HepG2 (cell line): ENCODE data around the gene KATNAL2. TPM values are rescaled to one million over a fixed set of nuclear protein-coding genes. Genes with fewer than 3 reads are reported as not detected.

Source experiments
- AGO2 ChIP-seq: fragments of 200-400 bp; formaldehyde crosslinking; optimal IDR thresholded peaks from 2 replicates; pipeline ENCODE3; 2017; ENCODE audit warnings: mild to moderate bottlenecking, low read depth, low read length, moderate library complexity
- PPARG ChIP-seq: conservative IDR thresholded peaks from 2 replicates; pipeline ENCODE4 v1.6.1; 2016; ENCODE audit warnings: missing biosample characterization, missing genetic modification reagents
- RARA ChIP-seq: IDR thresholded peaks from 2 replicates; pipeline ENCODE4 v1.6.1; 2016; ENCODE audit warnings: missing genetic modification reagents, missing compliant biosample characterization
- SIN3B ChIP-seq: fragments of 150-350 bp; IDR thresholded peaks from 2 replicates; pipeline ENCODE4 v1.6.1; 2014; ENCODE audit warnings: low read length
- U2AF1 ChIP-seq: fragments of 200-400 bp; formaldehyde crosslinking; optimal IDR thresholded peaks from 2 replicates; pipeline ENCODE3; 2017; ENCODE audit warnings: mild to moderate bottlenecking, low read depth, low read length
- XBP1 ChIP-seq: sonication (generic); formaldehyde crosslinking; IDR thresholded peaks from 2 replicates; pipeline ENCODE4 v1.5.0; 2020; ENCODE audit warnings: missing genetic modification reagents
- ZNF232 ChIP-seq: sonication (generic); formaldehyde crosslinking; IDR thresholded peaks from 2 replicates; pipeline ENCODE4 v1.4.0; 2020; ENCODE audit warnings: missing genetic modification reagents, borderline replicate concordance
- ZNF335 ChIP-seq: sonication (generic); formaldehyde crosslinking; IDR thresholded peaks from 2 replicates; pipeline ENCODE4 v1.4.0; 2020; ENCODE audit warnings: missing genetic modification reagents
- ZNF619 ChIP-seq: sonication (generic); formaldehyde crosslinking; IDR thresholded peaks from 2 replicates; pipeline ENCODE4 v1.4.0; 2020; ENCODE audit warnings: mild to moderate bottlenecking, missing genetic modification reagents
- ZNF768 ChIP-seq: sonication (generic); formaldehyde crosslinking; IDR thresholded peaks from 2 replicates; pipeline ENCODE4 v1.4.0; 2020; ENCODE audit warnings: missing genetic modification reagents
- ZNF777 ChIP-seq: sonication (generic); formaldehyde crosslinking; IDR thresholded peaks from 2 replicates; pipeline ENCODE4 v1.4.0; 2020; ENCODE audit warnings: missing genetic modification reagents
- ZNF878 ChIP-seq: sonication (generic); formaldehyde crosslinking; IDR thresholded peaks from 2 replicates; pipeline ENCODE4 v1.8.1; 2023; ENCODE audit warnings: mild to moderate bottlenecking, missing genetic modification reagents, moderate library complexity
- polyA plus RNA-seq, 8 experiments: library from polyadenylated mRNA; depleted of rRNA in 3 of 8; stranded (reverse) in 7 of 8; unstranded in 1 of 8; fragments of >200 nt; fragmentation: Illumina TruSeq in 4 of 8; extraction: Trizol in 4 of 8; gene quantifications; 2 replicates each; pipeline versions ENCODE4 v1.2.1 to v1.2.3, GENCODE V29; 2011 to 2016; ENCODE audit warnings: low read depth in 4 of 8, missing spikeins in 1 of 8, mixed read lengths in 1 of 8; ENCODE audit not compliant: insufficient read depth in 1 of 8
- total RNA-seq, 5 experiments: library from RNA; depleted of rRNA; stranded (reverse); fragments of >200 nt; fragmentation: Illumina TruSeq; extraction: Trizol; gene quantifications; 2 replicates each; pipeline ENCODE4 v1.2.3, GENCODE V29; 2016; ENCODE audit warnings: low read depth in 1 of 5
- TF ChIP-seq, protein P1 (sequence below), 2 experiments: fragments of 450-650 bp in 1 of 2; sonication (generic) in 1 of 2; formaldehyde crosslinking in 1 of 2; IDR thresholded peaks; 2 replicates each; pipeline versions ENCODE4 v1.6.1 to v1.8.0; 2016 to 2022; ENCODE audit warnings: antibody characterized with exemption in 1 of 2, mild to moderate bottlenecking in 1 of 2, missing genetic modification reagents in 1 of 2
- TF ChIP-seq, protein P2 (sequence below): sonication (generic); formaldehyde crosslinking; IDR thresholded peaks from 2 replicates; pipeline ENCODE4 v1.4.0; 2020; ENCODE audit warnings: mild to moderate bottlenecking, missing genetic modification reagents, borderline replicate concordance
- TF ChIP-seq, protein P3 (sequence below): sonication (generic); formaldehyde crosslinking; IDR thresholded peaks from 2 replicates; pipeline ENCODE4 v1.4.0; 2020; ENCODE audit warnings: missing genetic modification reagents, borderline replicate concordance

Gene KATNAL2
- total and polyA plus RNA-seq, 2 of the 13 experiments (the other 11 are each of a cell fraction or from before 2014, with no cell fraction given), result not detected

DNA sequence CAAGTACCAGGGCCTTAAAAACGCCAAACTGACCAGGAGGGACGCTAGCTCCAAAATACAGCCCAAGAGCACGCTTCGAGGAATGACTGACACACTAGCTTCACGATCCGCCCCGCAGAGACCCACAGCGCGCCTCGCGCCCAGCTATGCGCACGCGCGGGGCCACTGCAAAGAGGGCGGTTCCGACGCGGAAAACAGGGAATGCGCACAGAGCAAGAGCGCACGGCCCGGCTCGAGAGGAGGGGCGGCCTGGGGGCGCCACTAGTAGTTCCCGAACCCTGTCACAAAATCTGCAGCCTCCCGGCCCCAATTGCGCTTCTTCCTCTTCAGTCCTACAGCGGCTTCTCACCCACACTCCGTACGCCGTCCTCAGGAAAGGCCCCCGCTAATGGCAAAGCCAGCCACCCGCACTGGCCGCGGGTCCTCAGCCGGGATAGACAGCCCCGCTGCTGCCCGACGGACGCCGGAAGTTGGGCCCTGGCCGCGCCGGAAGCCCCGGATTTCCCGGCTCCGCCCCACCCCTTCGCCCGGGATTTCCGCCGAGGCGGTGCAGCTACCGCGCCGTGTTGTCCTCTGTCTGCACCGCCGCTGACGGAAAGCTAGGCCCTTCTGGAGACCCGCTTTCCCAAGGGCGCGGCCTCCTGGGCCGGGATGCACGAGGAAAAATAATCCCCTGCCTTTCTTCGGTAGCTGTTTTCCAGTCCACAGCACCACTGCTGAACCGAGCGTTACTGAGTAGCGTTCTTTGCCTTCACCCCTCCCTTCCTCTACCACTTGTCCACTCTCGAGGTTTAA, 232.8 kb downstream of the KATNAL2 start, which contains the start of gene HDHD2 (continued):
- TF ChIP-seq, protein P1, sequence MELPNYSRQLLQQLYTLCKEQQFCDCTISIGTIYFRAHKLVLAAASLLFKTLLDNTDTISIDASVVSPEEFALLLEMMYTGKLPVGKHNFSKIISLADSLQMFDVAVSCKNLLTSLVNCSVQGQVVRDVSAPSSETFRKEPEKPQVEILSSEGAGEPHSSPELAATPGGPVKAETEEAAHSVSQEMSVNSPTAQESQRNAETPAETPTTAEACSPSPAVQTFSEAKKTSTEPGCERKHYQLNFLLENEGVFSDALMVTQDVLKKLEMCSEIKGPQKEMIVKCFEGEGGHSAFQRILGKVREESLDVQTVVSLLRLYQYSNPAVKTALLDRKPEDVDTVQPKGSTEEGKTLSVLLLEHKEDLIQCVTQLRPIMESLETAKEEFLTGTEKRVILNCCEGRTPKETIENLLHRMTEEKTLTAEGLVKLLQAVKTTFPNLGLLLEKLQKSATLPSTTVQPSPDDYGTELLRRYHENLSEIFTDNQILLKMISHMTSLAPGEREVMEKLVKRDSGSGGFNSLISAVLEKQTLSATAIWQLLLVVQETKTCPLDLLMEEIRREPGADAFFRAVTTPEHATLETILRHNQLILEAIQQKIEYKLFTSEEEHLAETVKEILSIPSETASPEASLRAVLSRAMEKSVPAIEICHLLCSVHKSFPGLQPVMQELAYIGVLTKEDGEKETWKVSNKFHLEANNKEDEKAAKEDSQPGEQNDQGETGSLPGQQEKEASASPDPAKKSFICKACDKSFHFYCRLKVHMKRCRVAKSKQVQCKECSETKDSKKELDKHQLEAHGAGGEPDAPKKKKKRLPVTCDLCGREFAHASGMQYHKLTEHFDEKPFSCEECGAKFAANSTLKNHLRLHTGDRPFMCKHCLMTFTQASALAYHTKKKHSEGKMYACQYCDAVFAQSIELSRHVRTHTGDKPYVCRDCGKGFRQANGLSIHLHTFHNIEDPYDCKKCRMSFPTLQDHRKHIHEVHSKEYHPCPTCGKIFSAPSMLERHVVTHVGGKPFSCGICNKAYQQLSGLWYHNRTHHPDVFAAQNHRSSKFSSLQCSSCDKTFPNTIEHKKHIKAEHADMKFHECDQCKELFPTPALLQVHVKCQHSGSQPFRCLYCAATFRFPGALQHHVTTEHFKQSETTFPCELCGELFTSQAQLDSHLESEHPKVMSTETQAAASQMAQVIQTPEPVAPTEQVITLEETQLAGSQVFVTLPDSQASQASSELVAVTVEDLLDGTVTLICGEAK (IDR thresholded peaks at IDR 0.05), result peak; percentile 69
- TF ChIP-seq, protein P1 (CRISPR knock-in tag; IDR thresholded peaks at IDR 0.05), result peak; percentile 74; the same call in 1 of the 2 replicates
- TF ChIP-seq PPARG (CRISPR knock-in tag), result no peak; the same call in none of the 2 replicates
- peak; percentile 60; the same call in 1 of the 2 replicates for TF ChIP-seq ZNF232 (CRISPR knock-in tag)
- TF ChIP-seq ZNF878, result peak; percentile 71; the same call in 1 of the 2 replicates
- TF ChIP-seq ZNF619, result peak; percentile 85
- TF ChIP-seq, protein P2, sequence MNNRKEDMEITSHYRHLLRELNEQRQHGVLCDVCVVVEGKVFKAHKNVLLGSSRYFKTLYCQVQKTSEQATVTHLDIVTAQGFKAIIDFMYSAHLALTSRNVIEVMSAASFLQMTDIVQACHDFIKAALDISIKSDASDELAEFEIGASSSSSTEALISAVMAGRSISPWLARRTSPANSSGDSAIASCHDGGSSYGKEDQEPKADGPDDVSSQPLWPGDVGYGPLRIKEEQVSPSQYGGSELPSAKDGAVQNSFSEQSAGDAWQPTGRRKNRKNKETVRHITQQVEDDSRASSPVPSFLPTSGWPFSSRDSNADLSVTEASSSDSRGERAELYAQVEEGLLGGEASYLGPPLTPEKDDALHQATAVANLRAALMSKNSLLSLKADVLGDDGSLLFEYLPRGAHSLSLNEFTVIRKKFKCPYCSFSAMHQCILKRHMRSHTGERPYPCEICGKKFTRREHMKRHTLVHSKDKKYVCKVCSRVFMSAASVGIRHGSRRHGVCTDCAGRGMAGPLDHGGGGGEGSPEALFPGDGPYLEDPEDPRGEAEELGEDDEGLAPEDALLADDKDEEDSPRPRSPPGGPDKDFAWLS, result no peak
- TF ChIP-seq SIN3B, result no peak; the same call in 1 of the 2 replicates
- peak; percentile 92 for TF ChIP-seq AGO2
- TF ChIP-seq XBP1 (CRISPR knock-in tag), result no peak
- no peak for TF ChIP-seq U2AF1
- peak; percentile 84 for TF ChIP-seq ZNF777
- peak; percentile 73; the same call in 1 of the 2 replicates for TF ChIP-seq ZNF768 (CRISPR knock-in tag)
- TF ChIP-seq, protein P3, sequence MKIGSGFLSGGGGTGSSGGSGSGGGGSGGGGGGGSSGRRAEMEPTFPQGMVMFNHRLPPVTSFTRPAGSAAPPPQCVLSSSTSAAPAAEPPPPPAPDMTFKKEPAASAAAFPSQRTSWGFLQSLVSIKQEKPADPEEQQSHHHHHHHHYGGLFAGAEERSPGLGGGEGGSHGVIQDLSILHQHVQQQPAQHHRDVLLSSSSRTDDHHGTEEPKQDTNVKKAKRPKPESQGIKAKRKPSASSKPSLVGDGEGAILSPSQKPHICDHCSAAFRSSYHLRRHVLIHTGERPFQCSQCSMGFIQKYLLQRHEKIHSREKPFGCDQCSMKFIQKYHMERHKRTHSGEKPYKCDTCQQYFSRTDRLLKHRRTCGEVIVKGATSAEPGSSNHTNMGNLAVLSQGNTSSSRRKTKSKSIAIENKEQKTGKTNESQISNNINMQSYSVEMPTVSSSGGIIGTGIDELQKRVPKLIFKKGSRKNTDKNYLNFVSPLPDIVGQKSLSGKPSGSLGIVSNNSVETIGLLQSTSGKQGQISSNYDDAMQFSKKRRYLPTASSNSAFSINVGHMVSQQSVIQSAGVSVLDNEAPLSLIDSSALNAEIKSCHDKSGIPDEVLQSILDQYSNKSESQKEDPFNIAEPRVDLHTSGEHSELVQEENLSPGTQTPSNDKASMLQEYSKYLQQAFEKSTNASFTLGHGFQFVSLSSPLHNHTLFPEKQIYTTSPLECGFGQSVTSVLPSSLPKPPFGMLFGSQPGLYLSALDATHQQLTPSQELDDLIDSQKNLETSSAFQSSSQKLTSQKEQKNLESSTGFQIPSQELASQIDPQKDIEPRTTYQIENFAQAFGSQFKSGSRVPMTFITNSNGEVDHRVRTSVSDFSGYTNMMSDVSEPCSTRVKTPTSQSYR (CRISPR knock-in tag), result peak; percentile 10; the same call in 1 of the 2 replicates
- TF ChIP-seq ZNF335, result peak; percentile 98
- no peak for TF ChIP-seq RARA (CRISPR knock-in tag)
